Stimulated activated CD8-positive, alpha-beta memory T cell treated with anti-CD3 and anti-CD28 coated beads, Interleukin-4, amount 100 ng/mL, for 24 hours (primary cell): ENCODE measurements around the gene ZDHHC8.

Experiments used
- DNase-seq: peaks from one replicate; pipeline ENCODE4 v3.0.0-alpha.2; 2020; ENCODE audit warnings: low read depth

The ZDHHC8 gene

DNA sequence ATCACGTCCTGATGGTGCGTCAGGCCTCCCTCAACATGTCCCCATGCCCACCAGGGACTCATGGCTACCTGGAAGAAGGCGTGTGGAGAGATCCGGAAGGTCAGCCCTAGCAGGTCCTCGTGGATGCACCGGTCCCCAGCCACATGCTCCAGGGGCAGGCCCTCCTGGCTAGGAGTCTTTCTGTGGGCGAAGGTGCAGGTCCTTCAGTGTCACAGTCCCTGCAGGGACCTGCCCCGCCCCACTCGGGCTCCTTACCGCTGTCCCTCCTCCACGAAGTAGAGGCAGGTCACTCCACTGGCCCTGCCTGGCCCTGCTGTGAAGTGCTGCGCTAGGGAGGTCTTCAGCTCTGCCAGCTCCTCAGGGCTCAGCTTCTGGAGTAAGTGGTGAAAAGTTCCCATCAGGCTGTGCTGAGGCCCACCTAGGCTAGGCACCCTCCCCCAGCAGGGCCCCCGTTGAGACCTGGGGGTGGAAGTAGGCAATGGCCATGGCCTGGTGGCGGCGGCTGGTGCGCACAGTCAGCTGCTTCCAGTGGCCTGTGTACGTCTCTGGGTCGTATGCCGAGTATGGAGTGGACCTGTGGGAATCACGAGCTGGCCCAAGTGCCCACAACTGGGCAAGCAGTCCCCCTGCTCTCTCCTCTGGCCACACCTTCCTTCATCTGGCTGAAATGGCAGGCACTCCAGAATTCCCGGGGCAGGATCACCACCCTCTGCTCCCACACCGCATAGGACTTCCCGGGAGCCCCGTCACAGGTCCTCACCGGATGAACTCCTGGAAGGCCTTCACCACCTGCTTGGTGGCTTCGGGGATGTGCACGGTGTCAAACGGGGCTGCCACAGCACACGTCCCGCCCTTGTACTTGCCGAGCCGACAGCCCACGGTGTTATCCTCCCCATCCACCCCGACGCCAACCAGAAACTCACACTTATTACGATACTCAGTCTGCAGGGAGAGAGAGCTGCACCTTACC lies 16.8 kb upstream of the ZDHHC8 start:
- no peak for DNase-seq

DNA sequence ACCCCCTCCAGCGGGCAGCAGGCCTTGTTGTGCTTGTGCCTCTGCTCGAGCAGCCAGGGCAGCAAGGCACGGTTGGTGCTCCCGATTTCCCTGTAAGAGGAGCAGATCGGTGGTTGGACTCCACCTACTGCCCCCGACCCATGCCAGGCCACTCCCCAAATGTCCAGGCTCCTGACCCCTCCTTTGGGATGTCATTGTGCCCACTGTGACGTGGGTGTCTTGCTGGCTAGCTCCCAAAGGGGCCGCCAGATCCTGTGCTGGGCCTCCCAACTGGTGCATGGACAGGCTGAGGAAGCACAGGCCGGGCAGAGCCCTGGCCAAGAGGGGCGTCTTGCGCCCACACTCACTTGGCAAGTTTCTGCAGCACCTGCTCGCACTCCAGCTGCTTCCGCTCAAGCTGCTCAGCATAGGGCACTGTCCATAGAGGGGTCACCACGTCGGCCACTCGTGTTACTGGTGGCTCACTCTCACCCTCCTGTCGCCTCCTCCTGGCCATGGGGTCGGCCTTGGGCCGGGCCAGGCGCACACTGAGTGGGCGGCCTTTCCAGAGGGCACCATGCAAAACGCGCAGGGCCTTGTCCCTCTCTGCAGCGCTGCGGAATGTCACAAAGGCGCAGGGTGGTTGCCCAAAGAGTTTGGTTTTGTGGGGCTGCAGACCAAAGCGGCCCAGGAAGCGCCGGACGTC lies 15.8 kb upstream of the ZDHHC8 start, which contains the start of gene RANBP1:
Gene RANBP1, plus strand, starts transcription at position 414 of the 685 bp plus-strand sequence. Its CDS starts 81 bp downstream, at position 495.
- no peak for DNase-seq

DNA sequence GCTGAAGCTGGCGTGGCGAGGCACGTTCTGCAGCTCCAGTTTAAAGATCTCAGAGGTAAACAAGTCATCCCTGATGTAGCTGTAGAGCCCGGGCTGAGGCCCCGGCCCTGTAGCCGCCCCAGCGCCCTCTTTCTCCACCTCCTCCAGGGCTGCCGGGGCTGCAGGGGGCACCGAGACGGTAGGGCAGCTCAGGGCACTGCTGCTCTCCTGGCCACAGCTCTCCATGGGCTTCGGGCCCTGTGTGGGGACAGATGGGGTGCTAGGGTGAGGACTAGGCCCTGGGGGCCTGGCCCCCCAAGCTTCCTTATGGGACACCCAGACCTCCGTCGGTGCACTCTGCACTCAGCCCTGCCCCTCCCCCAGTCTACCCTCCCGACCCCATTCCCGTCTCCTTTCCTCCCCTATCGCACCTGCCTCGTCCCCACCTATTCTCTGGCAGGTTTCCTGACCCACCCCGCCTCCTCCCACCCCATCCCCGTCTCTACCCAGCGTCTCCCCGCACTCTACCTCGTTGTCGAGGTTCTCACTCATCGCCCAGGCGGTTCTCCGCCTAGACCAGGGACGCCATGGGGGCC lies 15.1 kb upstream of the ZDHHC8 start:
- no peak for DNase-seq

DNA sequence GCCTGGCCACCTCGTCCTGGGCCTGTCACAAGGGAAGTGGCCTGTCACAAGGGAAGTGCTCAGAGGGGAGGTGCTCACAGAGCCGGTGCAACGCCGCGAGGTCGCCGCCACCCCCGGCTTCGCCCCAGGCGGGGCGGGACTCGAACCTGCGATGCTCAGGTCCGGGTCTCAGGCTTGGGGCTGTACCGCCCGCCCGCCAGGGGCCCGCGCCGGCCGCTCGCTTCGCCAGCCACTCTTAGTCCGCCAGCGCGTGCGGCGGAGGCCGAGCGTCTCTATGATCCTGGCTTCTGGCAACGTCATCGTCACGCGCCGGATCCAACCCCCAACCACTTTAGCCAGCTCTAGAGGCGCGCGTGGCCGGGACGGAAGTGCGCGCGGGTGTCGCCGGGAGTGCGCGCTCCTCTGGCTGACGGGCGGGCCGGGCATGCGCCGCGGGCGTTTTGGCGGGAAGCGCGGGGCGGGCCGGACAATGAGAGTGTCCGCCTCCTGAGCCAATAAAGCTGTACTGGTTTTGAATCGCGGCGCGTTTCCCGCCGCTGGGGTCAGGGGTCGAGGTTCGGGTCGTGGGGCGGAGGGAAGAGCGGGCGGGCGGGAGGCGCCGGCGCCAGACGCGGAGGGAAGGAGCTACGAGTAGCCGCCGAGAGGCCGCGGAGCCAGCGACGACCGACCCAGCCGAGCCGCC lies 14.5 kb upstream of the ZDHHC8 start, which contains the start of gene TRMT2A:
Gene TRMT2A, minus strand, starts transcription at position 276 of the 682 bp plus-strand sequence. CDS start 320 bp downstream, outside the sequence.
- DNase-seq = peak; percentile 96

DNA sequence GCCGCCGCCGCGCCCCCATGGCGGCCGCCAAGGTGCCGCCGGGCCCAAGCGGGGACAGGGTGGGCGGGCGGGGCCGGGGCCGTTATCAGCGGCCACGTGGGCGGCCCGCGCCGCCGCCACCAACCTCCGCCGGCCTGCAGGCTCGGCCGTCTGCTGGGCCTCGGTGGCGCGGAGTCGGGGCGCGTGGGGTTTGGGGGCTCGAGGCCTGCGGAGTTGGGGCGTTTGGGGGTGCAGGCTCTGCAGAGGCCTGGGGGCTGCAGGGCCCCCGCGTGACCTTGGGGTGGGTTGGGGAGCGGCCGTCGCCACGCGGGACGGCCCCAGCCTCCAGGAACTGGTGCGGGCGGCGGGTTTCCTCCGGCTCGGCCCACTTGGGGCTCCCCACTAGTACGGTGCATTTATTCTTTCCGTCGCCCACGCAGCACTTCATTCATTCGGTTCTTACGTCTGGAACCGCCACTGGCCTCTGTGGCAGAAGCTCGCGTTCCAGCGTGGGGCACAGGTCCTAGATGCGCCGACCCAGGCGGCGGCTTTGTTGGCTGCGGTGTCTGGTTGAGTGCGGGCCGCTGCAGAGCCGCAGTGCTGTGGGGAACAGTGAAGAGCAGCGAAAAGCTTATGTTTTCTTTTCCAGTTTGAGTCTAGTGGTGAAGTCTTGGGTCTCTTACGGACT lies 13.8 kb upstream of the ZDHHC8 start:
- peak; percentile 73 for DNase-seq

DNA sequence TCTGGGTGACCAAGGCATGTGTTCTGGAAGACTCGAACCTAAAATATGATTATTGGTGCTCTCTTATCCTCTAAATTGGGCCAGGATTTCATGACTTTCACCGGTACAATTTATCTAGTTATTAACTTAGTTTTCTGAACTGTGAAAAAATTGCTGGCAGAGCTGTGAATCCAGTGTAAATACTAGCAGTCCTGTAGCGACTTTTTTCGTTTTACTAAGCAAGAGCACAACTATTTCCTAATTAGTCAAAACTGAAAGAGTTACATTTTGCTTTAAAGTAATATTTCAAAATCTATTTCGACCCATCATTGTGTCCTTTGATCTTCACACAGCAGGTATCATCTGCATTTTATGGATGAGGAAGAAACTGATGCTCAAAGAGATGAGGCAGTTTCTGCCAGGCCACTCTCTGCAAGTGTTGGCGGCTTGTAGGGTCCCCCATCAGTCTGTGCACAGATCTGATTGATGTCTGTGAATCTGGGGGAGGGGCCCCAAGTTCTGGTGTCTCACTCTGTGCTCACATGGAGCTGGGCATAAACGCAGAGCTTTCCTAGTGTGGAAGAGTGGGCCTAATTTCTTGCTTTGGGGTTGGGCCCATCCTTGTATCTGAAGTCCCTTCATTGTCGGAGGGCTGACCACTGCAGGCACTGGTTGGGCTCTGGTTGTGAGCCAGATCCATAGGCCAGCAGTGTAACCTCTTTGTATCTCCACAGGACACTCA lies 13.1 kb upstream of the ZDHHC8 start:
- no peak for DNase-seq

DNA sequence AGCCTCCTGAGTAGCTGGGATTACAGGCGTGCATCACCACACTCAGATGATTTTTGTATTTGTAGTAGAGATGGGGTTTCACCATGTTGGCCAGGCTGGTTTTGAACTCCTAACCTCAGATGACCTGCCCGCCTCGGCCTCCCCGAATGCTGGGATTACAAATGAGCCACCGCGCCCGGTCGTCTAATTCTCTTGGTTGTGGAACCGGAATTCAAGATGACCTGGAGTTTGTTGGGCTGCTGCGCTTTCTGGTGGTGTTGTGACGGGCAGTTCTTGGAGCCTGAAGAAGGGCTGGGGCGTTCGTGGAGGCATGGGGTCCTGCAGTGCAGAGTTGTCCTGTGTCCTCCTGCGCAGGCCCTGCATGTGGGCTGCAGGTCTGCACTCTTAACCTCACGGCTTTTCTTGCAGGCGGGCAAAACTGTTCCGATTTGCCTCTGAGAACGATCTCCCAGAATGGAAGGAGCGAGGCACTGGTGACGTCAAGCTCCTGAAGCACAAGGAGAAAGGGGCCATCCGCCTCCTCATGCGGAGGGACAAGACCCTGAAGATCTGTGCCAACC lies 9.7 kb upstream of the ZDHHC8 start:
- no peak for DNase-seq

DNA sequence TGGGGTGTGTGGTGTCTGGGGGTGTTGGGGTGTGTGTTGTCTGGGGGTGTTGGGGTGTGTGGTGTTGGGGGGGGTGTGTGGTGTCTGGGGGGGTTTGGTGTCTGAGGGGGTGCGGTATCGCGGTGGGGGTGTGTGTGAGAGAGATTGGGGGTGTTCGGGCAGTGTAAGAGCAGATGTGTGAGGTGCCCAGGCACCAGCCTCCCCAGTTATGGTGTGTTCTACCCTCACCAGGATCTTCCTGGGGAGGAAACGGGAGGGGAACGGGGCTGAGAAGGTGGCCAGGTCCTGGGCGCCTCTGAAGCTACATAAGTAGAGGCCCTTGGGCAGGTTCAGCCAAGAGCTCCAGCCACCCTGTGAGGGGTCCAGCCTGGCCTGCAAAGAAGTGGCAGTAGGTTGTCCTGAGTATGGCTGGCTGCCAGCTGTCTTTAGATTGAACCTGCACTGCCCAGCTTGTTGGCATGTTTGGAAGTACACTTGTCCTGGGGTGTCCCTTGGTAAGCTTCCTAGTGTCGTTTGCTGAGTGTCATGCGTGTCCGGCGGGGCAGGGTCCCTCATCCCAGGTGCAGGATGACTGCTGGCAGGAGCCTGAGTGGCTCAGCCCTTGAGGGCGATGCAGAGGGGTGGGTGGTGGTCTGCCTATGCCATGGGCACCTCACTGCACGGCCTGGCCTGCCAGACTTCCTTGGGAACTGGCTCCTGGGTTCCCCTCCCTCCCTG lies 8.1 kb upstream of the ZDHHC8 start:
- no peak for DNase-seq

DNA sequence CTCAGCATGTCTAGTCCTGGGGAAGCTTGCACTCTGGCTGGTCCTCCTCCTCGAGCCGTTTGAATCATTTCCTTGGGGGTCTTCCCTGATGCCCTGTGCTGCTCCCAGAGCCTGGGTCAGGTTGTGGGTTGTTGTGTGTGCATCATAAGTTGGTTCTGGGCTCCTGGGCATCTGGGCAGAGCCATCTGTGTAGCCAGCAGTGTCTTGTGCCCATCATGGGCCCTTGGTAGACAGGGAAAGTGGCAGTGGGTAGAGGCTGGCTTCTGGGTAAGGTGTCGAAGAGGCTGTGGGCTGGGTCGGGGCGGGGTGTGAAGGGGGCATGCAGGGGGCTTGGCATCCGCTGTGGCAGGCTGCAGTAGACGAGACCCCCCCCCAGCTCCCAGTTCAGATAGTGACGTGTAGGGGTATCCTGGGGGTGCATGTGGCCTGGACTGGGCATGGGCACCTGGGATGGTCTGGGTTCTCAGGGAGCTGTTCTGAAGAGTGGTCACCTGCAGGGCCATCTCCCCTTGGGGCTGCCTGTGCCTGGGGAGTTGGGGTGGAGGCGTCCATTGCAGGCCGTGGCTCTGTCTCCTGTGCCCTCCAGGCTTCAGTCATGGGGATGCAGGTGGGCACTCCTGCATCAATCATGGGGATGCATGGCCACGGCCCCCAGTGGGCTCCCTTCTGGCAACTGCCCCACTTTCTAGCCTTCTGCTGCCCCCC lies 7.4 kb upstream of the ZDHHC8 start:
- DNase-seq = no peak

DNA sequence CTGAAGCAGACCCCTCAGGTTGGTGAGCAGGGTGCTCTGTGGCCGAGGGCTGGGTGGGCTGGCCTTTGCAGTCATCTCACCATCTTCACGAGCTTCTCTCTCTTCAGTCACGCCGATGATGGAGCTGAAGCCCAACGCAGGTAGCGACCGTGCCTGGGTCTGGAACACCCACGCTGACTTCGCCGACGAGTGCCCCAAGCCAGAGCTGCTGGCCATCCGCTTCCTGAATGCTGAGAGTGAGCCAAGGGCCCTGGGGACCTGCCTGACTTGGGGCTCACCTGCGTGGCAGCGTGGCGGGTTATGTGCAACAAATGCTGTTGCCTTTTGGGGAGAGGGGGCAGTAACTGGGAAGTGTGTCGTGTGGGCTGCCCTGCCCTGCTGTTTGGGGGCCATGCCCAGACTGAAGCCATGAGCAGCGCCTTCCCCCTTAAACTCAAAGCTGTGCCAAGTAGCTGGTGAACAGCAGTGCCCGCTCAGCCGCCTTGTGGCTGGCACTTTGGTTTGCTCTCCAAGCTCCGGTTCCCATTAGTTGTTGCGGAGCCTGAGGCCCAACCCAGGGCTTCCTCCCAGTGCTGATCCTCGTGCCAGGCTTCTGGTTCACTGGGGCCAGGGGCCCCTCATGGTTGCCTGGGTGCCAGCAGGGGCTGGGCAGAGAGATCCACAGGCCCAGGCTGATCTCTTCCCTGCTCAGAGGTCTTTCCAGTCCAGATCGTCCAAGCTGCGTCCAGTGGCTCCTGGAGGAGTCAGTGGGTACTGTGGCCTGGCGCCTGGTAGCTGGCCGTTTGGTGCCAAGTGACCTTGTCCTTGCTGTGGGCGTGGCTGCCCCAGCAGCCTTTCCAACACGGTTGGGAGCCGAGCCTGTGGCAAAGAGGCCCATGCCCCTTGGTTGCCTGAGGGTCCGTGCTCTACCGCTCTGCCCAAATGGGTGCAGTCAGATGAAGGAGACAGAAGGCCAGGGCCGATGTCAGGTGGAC lies 6.1 kb upstream of the ZDHHC8 start:
- no peak for DNase-seq

DNA sequence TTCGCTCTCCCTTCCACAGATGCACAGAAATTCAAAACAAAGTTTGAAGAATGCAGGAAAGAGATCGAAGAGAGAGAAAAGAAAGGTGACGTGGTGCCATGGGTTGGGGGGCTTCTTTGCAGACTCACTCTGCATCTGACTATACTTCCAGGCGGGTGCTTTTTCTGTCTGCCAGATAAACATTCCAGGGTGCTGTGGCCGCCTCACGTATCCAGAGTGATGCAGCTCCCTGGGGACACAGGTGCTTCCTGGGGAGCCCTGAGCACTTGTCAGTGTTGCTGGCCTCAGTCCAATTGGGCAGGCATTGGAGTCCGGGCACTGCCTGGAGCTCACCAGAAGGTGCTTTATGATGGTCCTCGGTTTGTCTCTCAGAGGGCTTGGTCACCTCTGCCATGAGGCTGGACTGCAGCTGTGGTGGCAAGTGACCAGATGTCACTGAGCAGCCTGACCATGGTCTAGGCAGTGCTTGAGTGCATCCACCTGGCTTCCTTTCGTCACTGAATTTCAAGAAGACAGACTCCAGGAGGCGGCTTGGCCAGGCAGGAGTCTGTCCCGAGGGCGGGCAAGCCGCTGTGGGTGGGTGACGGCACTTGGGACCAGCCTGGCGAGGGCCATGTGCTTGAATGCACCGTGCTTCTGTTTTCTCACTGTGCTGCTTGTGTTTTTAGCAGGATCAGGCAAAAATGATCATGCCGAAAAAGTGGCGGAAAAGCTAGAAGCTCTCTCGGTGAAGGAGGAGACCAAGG lies 5.1 kb upstream of the ZDHHC8 start:
- no peak for DNase-seq

DNA sequence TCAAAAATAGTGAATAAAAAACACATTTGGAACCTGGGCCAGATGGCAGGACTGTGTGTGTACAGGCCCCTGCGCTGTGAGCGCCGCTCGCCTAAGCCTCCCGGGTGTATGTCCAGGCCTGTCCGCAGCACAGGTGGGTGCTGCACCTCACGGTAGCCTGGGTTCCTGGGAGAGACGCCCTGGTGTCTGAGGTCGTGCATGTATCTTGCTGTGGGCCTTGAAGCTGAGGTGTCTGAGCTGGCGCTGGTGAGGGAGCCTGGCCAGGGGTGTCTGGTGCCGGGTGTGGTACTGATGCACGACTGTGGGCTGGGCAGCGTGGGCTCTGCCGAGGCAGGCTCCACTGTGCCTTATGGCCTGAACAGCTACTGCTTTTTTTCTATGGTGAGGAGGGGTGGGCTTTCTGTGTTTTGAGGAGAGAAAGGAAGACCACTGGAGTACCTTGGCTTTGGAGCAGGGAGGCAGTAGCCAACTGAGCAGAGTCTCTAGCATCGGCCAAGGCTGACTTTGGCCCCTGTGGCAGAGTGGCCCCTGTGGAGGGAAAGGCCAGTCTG lies 4.2 kb upstream of the ZDHHC8 start:
- DNase-seq = no peak

DNA sequence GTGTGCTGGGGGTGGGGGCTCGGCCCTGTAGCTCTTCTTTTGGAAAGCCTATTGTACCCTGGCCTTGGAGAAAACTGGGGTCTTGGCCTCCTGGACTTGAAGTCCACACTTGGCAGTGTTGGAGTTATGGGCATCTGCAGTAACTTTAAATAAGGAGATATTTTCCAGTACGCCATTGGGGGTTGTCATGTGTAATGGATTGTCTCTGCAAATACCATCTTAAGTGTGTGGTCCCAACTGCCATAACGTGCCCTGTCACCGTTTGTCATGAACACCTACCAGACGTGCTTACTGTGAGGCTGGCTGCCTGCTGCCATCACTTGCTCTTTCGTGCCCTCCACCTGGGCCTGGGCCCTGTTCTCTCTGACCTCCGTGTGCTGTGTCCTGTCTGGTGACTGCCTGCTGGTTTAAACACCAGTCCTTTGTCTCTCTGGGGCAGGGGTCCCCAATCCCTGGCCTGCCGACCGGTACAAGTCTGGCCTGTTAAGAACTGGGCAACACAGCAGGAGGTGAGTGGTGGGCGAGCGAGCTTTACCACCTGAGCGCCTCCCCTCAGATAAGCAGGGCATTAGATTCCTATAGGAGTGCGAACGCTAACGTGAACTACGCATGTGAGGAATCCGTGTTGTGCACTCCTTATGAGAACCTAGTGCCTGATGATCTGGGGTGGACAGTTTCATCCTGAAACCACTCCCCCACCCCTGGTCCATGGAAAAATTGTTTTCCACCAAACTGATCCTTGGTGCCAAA lies 3.6 kb upstream of the ZDHHC8 start:
- no peak for DNase-seq

DNA sequence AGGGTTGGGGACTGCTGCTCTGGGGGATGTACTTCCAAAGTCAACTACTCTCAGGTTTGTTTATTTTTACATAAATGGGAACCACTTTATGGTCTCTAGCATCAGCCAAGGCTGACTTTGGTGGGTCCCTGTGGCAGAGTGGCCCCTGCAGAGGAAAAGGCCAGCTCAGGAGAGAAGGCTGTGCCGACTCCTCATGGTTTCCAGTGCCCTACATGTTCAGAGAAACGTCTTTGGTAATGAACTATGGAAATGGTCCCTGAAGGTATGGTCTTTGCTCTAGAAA lies 3.0 kb upstream of the ZDHHC8 start:
- DNase-seq = no peak

DNA sequence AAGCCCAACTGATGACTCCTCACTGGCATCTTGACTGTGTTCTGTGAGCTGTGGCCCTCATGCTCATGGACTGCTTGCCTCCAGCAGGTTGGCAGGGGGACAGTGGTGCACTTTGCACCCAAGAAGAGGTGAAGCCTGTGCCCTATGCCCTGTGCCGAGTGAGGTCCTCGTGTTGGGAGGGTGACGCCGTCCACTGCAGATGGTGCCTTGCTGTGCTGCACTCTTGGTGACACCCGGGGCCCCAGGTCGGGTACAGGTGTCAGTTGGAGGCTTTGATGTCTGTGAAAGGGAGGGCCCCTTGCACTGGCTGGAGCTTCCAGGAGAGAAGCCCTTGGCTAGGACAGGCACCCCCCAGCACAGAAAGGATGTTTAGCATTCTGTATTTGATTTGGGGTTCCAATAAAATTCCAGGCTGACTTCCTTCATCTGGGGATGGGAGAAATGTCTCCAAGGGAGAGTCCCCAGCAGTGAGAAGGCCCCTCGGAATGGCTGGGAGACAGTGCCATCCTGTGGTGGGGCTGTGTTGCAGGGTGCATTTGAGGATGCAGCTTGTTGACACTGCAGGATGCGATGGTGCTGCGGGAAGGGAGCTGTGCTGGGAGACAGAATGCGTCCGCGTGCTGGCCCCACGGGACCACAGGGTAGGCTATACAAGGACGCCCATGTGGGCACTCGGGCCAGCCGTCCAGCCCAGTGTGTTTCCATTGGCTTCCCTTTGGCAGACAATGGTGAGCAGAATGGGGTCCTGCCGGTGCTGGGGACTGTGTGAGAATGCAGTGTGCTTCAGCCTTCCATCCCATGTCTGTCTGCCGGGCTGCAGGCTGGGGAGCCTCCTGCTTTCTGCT lies 2.5 kb upstream of the ZDHHC8 start:
- DNase-seq = no peak

DNA sequence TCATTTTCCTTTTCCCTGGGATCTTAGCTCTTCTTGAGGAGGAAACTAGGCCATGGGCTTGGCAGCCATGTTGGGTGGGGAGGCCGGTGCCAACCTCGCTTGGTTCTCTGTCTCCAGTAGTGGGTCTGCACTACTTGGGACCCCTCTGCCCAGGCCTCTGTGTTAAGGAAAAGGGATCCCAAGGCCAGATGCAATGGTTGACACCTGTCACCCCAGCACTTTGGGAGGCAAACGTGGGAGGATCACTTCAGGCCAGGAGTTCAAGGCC lies 1.9 kb upstream of the ZDHHC8 start:
- no peak for DNase-seq
